Epithelial cell of esophagus (primary cell): ENCODE measurements around the gene B4GALT2.

Experiments used
- DNase-seq: peaks from one replicate; pipeline ENCODE4 v3.0.0; 2010; ENCODE audit warnings: low read depth
- H3K4me3 ChIP-seq: 2 replicates; pipeline ENCODE4 v1.5.1; 2011; ENCODE audit warnings: mild to moderate bottlenecking, low read length, control low read depth
- TF ChIP-seq, protein P1 (sequence below): IDR thresholded peaks from 2 replicates; pipeline ENCODE4 v1.5.1; 2011; ENCODE audit warnings: low read depth, mild to moderate bottlenecking, low read length, control low read depth, inconsistent platforms; ENCODE audit not compliant: insufficient read depth; ENCODE audit errors: missing control alignments

Gene B4GALT2

DNA sequence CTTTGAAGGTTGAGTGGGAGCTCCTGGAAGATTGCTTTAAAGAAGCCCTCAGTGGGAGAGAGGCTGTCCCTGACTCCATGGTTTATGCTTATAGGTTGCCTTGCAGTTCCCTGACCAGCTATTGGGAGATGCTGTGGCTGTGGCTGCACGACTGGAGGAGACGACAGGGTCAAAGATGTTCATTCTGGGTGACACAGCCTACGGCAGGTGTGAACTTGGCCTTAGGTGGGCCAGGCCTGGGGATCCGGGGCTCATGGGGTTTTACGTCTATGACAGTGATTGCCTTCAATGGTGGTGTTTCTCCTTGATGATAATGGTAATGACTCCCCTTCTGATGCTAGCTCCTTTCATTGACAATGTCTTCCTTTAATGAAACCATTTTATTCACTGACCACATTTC, 8.5 kb upstream of the B4GALT2 start:
- TF ChIP-seq, protein P1, sequence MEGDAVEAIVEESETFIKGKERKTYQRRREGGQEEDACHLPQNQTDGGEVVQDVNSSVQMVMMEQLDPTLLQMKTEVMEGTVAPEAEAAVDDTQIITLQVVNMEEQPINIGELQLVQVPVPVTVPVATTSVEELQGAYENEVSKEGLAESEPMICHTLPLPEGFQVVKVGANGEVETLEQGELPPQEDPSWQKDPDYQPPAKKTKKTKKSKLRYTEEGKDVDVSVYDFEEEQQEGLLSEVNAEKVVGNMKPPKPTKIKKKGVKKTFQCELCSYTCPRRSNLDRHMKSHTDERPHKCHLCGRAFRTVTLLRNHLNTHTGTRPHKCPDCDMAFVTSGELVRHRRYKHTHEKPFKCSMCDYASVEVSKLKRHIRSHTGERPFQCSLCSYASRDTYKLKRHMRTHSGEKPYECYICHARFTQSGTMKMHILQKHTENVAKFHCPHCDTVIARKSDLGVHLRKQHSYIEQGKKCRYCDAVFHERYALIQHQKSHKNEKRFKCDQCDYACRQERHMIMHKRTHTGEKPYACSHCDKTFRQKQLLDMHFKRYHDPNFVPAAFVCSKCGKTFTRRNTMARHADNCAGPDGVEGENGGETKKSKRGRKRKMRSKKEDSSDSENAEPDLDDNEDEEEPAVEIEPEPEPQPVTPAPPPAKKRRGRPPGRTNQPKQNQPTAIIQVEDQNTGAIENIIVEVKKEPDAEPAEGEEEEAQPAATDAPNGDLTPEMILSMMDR: no peak
- peak overlapping the region; percentile 68 for H3K4me3 ChIP-seq
- DNase-seq: no peak

DNA sequence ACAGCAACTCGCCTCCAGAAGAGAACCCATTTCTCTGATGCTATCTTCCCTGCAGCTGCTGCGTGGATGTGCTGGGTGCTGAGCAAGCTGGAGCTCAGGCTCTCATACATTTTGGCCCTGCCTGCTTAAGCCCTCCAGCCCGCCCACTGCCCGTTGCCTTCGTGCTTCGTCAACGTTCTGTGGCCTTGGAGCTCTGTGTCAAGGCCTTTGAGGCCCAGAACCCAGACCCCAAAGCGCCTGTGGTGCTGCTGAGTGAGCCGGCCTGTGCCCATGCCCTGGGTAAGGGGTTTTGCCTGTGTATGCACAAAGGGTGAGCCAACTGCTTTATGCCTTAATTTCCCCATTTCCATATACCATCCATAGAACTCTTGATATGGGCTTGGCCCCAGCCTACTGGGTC, 8.1 kb upstream of the B4GALT2 start:
- DNase-seq: no peak
- TF ChIP-seq, protein P1: no peak
- H3K4me3 ChIP-seq: peak overlapping the region; percentile 68

DNA sequence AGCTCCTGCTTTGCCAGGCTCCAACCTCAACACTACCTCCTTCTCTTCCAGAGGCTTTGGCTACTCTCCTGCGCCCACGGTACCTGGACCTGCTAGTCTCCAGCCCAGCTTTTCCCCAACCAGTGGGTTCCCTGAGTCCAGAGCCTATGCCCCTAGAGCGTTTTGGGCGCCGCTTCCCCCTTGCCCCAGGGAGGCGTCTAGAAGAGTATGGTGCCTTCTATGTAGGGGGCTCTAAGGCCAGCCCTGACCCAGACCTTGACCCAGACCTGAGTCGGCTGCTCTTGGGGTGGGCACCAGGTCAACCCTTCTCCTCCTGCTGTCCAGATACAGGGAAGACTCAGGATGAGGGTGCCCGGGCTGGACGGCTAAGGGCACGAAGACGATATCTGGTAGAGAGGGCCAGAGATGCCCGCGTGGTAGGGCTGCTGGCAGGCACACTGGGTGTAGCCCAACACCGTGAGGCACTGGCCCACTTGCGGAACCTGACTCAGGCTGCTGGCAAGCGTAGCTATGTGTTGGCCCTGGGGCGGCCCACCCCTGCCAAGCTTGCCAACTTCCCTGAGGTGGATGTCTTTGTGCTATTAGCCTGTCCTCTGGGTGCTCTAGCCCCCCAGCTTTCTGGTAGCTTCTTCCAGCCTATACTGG, 7.6 kb upstream of the B4GALT2 start:
- TF ChIP-seq, protein P1: no peak
- no peak for DNase-seq

DNA sequence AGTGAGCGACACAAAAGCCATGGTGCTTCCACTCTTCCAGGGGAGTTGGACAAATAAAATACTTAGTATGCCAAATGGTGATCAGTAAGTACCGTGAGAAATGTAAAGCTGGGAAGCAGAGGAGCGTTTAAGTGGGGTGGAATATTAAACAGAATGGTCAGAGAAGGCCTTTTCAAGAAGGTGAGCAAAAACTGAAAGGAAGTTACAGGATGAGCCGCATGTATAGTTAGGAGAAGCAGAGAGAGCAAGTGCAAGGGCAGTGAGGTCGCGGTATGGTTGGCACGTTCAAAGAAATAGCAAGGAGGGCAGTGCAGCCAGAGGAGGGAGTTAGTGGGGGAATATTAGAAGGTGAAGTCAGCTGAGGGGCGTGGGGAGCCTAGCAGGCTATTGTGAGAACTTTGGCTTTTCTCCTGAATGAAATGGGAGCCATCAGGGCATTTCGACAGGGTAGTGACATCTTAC, 5.0 kb upstream of the B4GALT2 start:
- no peak for DNase-seq
- H3K4me3 ChIP-seq: peak overlapping the region; percentile 90
- TF ChIP-seq, protein P1: no peak

More for the DNA sequence above, 7.6 kb upstream of the B4GALT2 start:
- H3K4me3 ChIP-seq: no peak overlapping the region

DNA sequence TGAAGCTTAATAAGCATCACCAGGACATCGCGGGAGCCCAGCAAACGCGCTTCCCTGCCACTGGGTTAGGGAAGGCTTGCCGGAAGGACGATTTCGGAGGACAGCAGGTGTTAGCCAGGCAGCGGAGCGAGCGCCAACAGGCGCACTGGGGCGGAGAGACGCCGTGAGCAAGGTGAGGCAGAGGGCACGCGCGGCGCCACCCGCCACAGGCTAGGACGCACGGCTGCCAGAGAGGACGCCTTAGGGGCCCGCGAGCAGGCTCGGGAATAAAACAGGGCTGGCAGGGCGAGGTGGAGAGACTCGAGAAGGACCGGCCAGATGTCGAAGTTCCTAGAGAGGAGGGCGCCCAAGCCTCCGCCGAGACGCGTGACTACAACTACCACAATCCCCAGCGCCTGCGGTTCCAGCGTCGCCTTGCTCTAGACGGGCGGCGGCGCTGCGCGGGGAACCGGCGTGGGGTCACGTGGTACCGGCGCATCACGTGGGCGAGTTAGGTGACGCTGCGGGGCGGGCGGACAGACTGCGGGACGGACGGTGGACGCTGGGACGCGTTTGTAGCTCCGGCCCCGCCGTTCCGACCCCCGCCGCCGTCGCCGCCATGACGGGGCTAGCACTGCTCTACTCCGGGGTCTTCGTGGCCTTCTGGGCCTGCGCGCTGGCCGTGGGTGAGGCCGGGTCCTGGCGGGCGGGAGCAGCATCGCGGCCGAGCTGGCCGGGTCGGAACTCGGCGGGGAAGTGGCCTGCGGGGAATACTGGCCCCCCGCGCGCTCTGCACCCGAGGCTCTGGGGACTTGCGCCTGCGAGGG, 4.4 kb upstream of the B4GALT2 start, which contains the start of gene ATP6V0B:
Gene ATP6V0B (plus strand): TSS at position 518 of the 806 bp plus-strand sequence. CDS start 81 bp downstream, at position 599.
- TF ChIP-seq, protein P1: peak; percentile 14
- peak; percentile 97 for DNase-seq

DNA sequence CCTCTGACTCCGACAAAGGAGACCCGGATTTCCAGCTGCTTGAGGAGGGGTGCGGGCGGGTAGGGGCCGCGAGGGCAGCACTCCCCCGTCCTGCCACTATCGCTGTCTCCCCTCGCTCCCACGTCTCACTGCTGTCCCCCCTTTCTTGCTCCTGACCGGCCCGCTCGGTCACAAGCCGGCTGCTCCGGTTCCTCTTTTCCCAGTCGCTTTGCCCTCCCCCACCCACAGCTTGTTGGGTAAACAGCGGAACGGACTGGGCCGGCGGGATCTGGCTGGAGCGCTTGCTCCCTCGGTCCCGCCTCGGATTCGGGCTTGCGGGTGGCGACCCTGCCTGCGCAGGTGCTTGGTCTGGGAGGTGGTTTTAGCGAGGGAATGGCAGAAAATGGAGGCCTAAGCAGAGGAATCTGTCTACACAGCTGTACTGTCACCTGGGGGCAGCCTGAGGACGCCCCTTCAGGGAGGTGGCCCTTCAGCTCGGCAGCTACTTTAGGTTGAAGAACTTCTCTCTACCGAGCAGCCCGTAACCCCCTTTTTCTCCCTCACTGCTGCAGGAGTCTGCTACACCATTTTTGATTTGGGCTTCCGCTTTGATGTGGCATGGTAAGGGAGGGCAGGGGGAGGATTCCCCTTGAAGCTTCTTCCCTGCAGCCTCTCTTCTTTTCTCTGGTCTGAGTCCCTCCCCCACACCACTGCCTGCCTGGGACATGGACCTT, 3.6 kb upstream of the B4GALT2 start:
- H3K4me3 ChIP-seq: peak overlapping the region; percentile 90
- TF ChIP-seq, protein P1: no peak
- DNase-seq: peak; percentile 46

More for the DNA sequence above, 4.4 kb upstream of the B4GALT2 start, which contains the start of gene ATP6V0B:
- H3K4me3 ChIP-seq: peak within 1 kb of the TSS; percentile 90
